H54 (cell line): ENCODE data around the gene PASK.
A peak's percentile ranks its signal among the peaks of the same experiment; 100 is the strongest.

Experiments
- DNase-seq: peaks from one replicate; pipeline ENCODE4 v3.0.0; 2011; ENCODE audit warnings: low spot score, mixed read lengths; ENCODE audit not compliant: insufficient read length
- FAIRE-seq: peaks from 3 replicates; lab custom pipeline; 2011; peaks lifted over from hg19 to GRCh38; lab: Jason Lieb, UNC
- POLR2A ChIP-seq: IDR thresholded peaks from 2 replicates; pipeline ENCODE4 v1.6.1; 2011; ENCODE audit warnings: low read depth, mild to moderate bottlenecking, low read length

PASK gene

DNA sequence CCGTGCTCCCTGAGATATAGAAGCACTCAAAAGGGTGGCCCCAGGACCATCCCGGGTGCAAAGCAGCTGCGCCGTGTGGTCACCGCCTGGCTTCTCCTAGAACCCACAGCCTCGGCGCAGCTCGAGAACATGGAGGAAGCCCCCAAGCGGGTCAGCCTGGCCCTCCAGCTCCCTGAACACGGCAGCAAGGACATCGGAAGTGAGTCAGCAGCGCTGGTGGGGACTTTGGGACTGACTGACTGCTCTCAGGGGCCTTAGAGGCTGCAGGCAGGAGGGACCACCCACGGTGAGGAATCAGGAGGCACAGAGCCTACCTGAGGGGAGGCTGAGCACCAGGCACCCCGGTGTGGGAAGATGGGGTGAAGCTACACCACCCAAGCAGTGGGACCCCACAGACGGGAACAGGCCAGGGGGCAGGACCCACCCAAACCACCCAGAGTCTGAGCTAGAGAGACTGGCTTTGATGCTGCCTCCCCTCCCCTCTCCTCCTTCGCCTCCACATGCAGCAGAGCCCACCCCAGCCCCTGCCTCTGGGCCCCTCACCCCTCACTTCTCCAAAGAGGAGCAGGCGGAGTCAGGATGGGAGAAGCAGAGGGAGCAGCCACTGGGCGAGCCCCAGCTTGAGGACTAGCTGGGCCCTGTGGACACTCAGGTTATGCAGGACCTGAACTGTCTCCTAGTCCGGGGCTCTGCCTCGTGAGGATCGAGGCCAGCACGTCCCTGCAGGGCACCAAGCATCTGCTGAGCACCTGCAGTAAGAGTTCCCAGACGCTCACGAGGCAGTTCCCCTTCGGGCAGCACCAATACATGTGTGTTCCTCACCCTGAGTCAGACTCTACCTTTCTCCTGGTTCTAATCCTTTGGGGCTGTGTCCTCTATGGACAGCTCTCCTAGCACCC, 75.9 kb downstream of the PASK start:
- DNase-seq: no peak
- no peak for FAIRE-seq
- TF ChIP-seq POLR2A: no peak

DNA sequence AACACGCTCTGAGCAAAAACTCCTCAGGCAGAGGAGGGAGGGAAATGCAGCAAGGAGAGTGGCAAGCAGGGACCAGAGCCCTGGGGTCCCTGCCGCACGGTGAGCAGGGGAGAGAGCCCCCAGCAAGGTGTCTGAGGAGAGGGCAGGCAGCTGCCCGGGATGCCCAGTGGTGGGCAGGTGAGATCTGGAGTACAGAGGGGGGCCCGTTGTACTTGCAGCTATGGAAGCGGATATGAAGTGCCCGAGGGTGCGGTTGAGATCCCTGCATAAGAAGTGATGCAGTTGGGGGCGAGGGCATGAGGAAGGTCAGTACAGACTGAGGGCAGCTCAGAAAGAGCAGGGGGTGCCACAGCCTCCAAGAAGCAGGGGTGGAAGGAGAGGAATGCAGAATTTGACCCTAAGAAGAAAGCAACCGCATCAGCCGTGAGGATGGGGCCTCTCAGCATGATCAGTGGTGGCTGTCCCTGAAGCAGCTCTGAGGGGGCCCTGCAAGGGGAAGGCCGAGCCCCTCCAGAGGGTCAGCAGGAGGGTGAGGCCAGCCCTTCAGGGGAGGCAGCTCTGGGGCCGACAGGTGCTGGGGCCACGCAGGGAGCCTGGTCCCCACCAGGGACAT, 76.6 kb downstream of the PASK start:
- DNase-seq (no peak), FAIRE-seq (no peak)
- TF ChIP-seq POLR2A: no peak

- FAIRE-seq (no peak), DNase-seq (no peak)
- TF ChIP-seq POLR2A: no peak
Measured at GRCh38 chr2:241072151-241072550, 77.1 kb downstream of the PASK start.

DNA sequence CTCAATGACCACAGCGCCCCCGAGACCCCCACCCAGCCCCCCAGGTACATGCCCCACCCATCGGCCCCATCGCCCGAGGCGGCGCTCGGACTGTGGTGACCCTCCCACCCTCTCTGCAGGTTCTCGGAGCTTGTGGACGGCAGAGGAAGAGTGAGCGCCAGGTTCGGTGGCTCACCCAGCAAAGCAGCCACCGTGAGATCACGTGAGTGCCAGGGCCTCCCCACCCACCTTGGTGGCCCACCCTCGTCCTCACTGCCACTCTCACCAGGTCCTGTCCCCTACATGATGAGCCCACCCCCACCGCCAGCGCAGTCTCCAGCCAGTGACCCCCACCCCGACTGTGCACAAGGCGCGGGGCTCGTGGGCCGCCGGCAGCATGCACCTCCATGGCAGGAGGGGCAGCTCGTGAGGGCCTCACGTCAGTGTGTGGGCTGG, 77.6 kb downstream of the PASK start:
- TF ChIP-seq POLR2A: no peak
- DNase-seq: no peak
- FAIRE-seq: no peak

DNA sequence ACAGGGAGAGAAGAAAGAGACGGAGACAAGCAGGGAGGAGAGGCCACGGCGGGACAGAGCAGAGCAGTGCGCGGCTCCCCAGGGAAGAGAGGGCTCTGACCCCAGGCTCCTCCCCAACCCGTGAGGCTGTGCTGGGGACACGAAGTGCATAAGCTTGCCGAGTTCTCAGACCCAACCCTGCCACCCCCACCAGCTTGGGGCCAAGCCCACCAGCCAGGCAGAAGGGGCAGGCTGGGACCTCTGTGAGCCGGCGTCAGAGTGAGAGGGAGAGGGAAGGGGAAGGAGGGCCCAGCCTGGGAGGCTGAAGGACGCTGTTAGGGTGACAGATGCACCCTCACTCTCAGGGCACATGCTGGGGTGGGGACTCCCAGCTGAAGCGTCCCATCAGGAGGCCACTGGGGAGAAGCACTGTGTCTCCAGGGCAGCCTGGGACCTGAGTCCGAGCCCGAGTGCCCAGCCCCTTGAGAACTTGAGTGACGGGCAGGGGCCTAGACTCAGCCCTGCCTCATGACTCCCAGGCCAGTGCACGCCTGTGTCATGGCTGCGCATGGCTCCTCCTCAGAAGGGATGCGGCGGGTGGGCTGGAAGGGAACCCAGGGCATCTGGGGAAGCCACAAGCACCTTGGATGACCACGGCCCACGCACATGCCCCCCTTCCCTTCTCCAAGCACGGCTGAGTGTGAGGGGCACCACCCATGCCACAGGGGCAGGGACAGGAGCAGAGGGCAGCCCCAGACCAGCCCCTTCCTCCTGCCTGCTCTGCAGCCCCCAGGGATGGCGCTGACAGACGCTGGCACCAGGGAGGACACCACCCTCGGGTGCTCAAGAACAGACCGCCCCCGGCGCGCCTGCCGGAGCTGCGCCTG, 78.2 kb downstream of the PASK start:
- TF ChIP-seq POLR2A: no peak
- FAIRE-seq: no peak

DNA sequence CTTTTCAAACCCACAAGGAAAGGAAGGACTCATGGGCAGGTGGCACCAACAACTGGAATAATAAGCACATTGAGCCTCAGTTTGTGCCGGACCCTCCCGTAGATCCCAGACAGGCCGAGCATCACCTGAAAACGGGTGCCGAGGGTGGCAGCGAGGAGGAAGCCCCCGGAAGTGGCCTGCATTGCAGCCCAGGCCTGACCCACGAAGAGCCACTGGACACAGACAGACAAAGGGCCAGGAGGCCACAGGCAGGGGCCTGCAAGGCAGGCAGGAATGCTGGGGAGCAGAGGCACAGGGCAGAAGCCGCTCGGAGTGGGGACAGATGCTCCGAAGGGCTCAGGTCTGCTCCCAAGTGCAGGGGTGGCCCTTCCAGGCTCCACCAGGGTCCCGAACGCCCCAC, 78.9 kb downstream of the PASK start:
- FAIRE-seq (no peak), DNase-seq (no peak)
- no peak for TF ChIP-seq POLR2A

More for the DNA sequence above, 78.2 kb downstream of the PASK start:
- no peak for DNase-seq

GRCh38 chr2:241069821-241070281, 79.4 kb downstream of the PASK start:
- no peak for DNase-seq
- no peak for FAIRE-seq
- TF ChIP-seq POLR2A: no peak

DNA sequence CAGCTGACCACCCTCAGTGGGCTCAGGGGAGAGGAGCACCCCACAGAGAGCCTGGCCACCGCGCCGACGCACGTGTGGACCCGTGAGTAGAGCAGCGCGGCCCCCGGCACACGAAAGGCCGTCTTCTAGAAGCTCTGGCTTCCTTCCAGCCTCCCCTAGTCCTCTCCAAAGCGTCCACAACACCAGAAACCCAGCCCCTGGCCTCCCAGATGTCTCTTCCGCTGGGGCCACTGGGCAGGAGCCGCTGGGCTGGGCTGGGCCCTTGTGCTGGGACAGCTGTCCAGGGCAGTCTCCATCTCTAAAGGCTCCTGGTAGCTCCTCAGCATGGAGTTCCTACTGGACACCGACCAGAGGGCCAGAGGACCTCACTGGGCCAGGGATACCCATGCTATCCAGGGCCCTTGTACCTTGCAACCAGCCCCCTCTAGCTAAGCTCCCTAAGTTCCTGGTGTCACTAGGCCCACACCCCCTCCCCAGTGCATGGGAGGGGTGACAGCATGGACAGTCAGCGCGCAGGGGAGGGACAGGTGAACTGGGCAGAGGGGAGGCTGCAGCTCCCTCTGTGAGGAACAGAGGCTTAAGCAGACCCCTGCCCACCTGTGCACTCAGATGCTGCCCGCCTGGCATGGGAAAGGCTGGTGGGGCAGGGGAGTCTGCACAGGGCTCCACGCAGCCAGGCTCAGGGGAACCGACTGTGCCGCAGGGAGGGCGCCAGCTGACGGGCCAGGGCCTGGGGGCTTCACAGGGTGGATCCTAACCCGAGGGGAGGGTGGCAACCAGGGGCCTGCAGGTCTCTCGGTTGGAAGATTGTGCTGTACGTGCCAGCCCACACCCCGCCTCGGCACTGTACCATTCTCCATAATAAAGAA, 80.1 kb downstream of the PASK start:
- FAIRE-seq: no peak
- DNase-seq: no peak
- TF ChIP-seq POLR2A: no peak

DNA sequence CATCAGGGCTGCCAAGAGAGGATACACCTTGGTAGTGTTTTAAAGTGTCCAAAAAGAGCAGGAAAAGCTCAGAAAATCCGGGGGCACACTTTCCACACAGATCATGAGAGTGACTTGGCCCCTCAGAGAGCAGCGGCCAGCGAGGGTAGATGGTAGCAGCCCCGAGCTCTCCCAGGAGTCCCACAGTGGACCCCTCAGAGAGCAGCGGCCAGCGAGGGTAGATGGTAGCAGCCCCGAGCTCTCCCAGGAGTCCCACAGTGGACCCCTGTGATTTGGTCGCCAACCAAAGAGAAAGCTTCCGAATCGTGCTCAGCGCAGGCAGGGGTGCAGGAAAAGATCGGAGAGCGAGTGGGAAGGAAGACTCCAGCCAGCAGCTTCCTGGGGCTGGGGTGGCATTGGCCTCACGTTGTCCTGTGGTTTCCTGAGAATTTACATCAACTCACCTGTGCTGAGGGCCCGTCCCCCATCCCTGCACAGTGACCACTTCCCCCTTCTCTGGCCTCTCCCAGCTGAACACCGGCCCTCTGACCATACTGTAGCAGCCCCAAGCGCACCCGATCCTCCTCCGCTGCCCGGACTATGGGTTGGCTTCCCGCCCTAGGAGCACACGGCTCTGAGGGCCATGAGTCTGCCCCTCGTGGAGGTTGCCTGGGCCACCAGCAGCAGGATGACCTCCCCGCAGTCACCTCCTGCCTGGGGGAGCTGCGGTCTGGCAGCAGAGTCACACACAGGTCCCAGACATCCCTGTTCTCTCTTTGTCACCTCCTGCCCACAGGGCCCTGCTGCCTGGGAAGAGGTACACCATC, 80.9 kb downstream of the PASK start:
- FAIRE-seq: no peak
- DNase-seq: no peak
- no peak for TF ChIP-seq POLR2A

- FAIRE-seq (no peak), DNase-seq (no peak)
- no peak for TF ChIP-seq POLR2A
Measured at GRCh38 chr2:241067501-241068135, 81.7 kb downstream of the PASK start.

DNA sequence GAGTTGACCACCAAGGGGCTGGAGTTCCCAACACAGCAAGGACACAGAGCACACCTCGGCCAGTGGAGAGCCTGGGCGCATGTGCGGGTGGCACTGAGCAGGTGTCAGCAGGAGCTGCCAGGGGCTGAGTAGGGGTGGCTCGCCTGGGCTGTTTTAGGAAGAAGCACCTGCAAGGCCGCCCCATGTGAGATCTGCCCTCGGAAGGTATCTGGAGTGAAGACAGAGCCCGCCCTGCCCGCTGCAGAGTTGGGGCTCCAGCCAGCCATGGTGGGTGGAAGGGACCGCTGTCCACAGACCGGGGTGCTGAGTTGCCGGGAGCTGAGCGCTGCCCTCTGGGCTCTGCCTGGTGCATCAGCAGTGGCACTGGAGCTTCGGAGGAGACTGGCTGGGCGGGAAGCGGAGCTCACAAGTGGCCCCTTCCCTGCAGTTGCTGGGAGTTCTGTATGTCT, 82.4 kb downstream of the PASK start:
- DNase-seq: peak; percentile 51
- no peak for FAIRE-seq
- TF ChIP-seq POLR2A: no peak
